ENCODE results near the gene KCND1. TPM values are rescaled to one million over a fixed set of nuclear protein-coding genes. Genes with fewer than 3 reads are reported as not detected.

Gene KCND1
- total and polyA plus RNA-seq, 2 of the 4 experiments (the other 2 are of a cell fraction) = 0.36 to 1.8 TPM

GRCh38 chrX:48920718-48921104, 50.9 kb downstream of the KCND1 start:
- Histone ChIP-seq H3K4me3 (ENCODE audit: insufficient read depth, low read depth, low read length) (no peak overlapping the region), H2AK5ac (ENCODE audit: low read depth, low read length) (no peak overlapping the region), H3K4ac (ENCODE audit: low read depth, low read length) (no peak overlapping the region), H3K36me3 (ENCODE audit: control insufficient read depth, insufficient read depth, low read length) (peaks cover 20% of the 10 kb centered on the region), H4K8ac (ENCODE audit: low read depth in 2 of 2, low read length in 2 of 2) (no peak overlapping the region), H3K27me3 (ENCODE audit: control insufficient read depth, insufficient read depth, low read length) (no peaks in the 10 kb centered on the region), H3K56ac (ENCODE audit: extremely low read depth, insufficient read depth, low read length) (no peak overlapping the region), H3K9ac (ENCODE audit: low read depth, low read length) (no peak overlapping the region), H3K9me1 (ENCODE audit: insufficient read depth, low read length) (peaks cover 5% of the 10 kb centered on the region; the same call in 1 of the 2 replicates), H3K14ac (replicated peaks; ENCODE audit: low read depth, low read length) (no peak overlapping the region), H2BK5ac (ENCODE audit: low read depth, low read length, poor library complexity, severe bottlenecking) (no peak overlapping the region), H4K91ac (ENCODE audit: insufficient read depth, low read depth, low read length) (no peak overlapping the region), H3K79me1 (ENCODE audit: low read depth in 1 of 2, low read length in 2 of 2) (peaks cover 4 to 21% of the 10 kb centered on the region in 2 experiments; a peak in 2 of 4 replicates), H3K18ac (ENCODE audit: low read depth, low read length) (no peak overlapping the region), H2BK15ac (ENCODE audit: low read depth, low read length) (no peak overlapping the region), H3K23ac (ENCODE audit: low read depth, low read length) (no peak overlapping the region), H3K4me2 (ENCODE audit: low read depth, low read length) (no peak overlapping the region), H2AK9ac (replicated peaks; ENCODE audit: low read depth, low read length, poor library complexity) (no peak overlapping the region), H3K27ac (ENCODE audit: insufficient read depth, low read length) (no peak overlapping the region), H3K4me1 (ENCODE audit: control insufficient read depth, insufficient read depth, low read length) (peaks cover 3% of the 10 kb centered on the region; the same call in 1 of the 2 replicates), H2BK120ac (ENCODE audit: low read depth, low read length) (no peak overlapping the region), H3K9me3 (ENCODE audit: control insufficient read depth, insufficient read depth, low read length) (no peaks in the 10 kb centered on the region; the same call in 1 of the 2 replicates), H2AFZ (replicated peaks; ENCODE audit: low read length, poor library complexity) (no peak overlapping the region), H4K5ac (ENCODE audit: low read depth, low read length) (no peak overlapping the region), H2BK20ac (ENCODE audit: low read depth, low read length) (no peak overlapping the region), H4K20me1 (ENCODE audit: insufficient read depth, low read length) (peaks cover 16% of the 10 kb centered on the region; the same call in 1 of the 2 replicates)
- POLR2A ChIA-PET (ENCODE audit: unreplicated experiment) = no interaction called here
- TF ChIP-seq POLR2A (IDR thresholded peaks at IDR 0.05; ENCODE audit: low read depth, low read length) = no peak
- TF ChIP-seq MAZ (IDR thresholded peaks at IDR 0.05; ENCODE audit: borderline replicate concordance, low read depth, low read length) = no peak
- TF ChIP-seq CEBPB (IDR thresholded peaks at IDR 0.05; ENCODE audit: low read depth, low read length) = no peak
- no peak for TF ChIP-seq FOS (IDR thresholded peaks at IDR 0.05; ENCODE audit: low read depth, low read length)
- no peak for TF ChIP-seq RAD21 (IDR thresholded peaks at IDR 0.05; ENCODE audit: low read length)
- no peak for TF ChIP-seq RCOR1 (IDR thresholded peaks at IDR 0.05; ENCODE audit: insufficient replicate concordance, low read length)
- TF ChIP-seq MXI1 (IDR thresholded peaks at IDR 0.05; ENCODE audit: borderline replicate concordance, low read depth, low read length) = no peak
- TF ChIP-seq RFX5 (IDR thresholded peaks at IDR 0.05; ENCODE audit: low read depth, low read length) = no peak
- no peak for TF ChIP-seq SMC3 (IDR thresholded peaks at IDR 0.05; ENCODE audit: low read depth, low read length)
- TF ChIP-seq USF2 (IDR thresholded peaks at IDR 0.05; ENCODE audit: low read depth, low read length) = no peak
- no peak for TF ChIP-seq ELK1 (IDR thresholded peaks at IDR 0.05; ENCODE audit: borderline replicate concordance, low read depth, low read length)
- no peak for TF ChIP-seq BHLHE40 (IDR thresholded peaks at IDR 0.05; ENCODE audit: low read depth, low read length)
- no peak for TF ChIP-seq CTCF (conservative IDR thresholded peaks at IDR 0.05; ENCODE audit: low read depth, low read length)
- TF ChIP-seq NFE2L2 (IDR thresholded peaks at IDR 0.05; ENCODE audit: low read depth, low read length) = no peak
- TF ChIP-seq MAFK (IDR thresholded peaks at IDR 0.05; ENCODE audit: low read depth, low read length) = no peak
- TF ChIP-seq CHD1 (IDR thresholded peaks at IDR 0.05; ENCODE audit: low read depth, low read length) = no peak
- in situ Hi-C loops (cut with MboI; ENCODE audit: low sequenced_read_pairs) (no loop called here), intact Hi-C loops (cut with micrococcal nuclease) (no loop called here), dilution Hi-C loops (cut with HindIII; ENCODE audit: low sequenced_read_pairs, unreplicated experiment) (no loop called here)
- DNase-seq (no peak), ATAC-seq (ENCODE audit: low read depth) (no peak)
- CTCF ChIA-PET = no interaction called here
- no TSS peak for BruUV-seq (replicated peaks)
- WGBS, 2 experiments (ENCODE audit: extremely low coverage in 2 of 2, insufficient read length in 1 of 2) = no CpG with 5 or more reads among the region's 4 CpGs

Measured in IMR-90 (cell line).